Natural killer cell (primary cell): Measurements from ENCODE around the gene MIEF1. TPM values are rescaled to one million over a fixed set of nuclear protein-coding genes. Genes with fewer than 3 reads are reported as not detected.

ENCODE experiments used
- ATAC-seq, 3 donors: fragments of 150-1000 bp in 2 of 3; fragments of 200-7000 bp in 1 of 3; cut with Tn5 transposase; 1 replicate in 1 of 3; 2 replicates in 2 of 3; pipeline ENCODE4 v1.10.0; 2021; ENCODE audit warnings: mild to moderate bottlenecking in 2 of 3, moderate library complexity in 2 of 3
- DNase-seq, 2 donors: peaks; one replicate each; pipeline versions ENCODE4 v3.0.0 to v3.0.0-alpha.2; 2013 to 2021; ENCODE audit warnings: mixed read lengths in 1 of 2
- H3K27ac ChIP-seq: one replicate; pipeline ENCODE4 v1.5.1; 2013; ENCODE audit warnings: mild to moderate bottlenecking, low read length
- H3K27me3 ChIP-seq: one replicate; pipeline ENCODE4 v1.6.1; 2013; ENCODE audit warnings: low read length; ENCODE audit not compliant: control insufficient read depth, insufficient read depth
- H3K36me3 ChIP-seq: one replicate; pipeline ENCODE4 v1.6.1; 2013; ENCODE audit warnings: low read length; ENCODE audit not compliant: control insufficient read depth, insufficient read depth
- H3K4me1 ChIP-seq: one replicate; pipeline ENCODE4 v1.6.1; 2013; ENCODE audit warnings: low read length; ENCODE audit not compliant: control insufficient read depth, insufficient read depth
- H3K4me3 ChIP-seq: one replicate; pipeline ENCODE4 v1.5.1; 2013; ENCODE audit warnings: low read length
- H3K9me3 ChIP-seq: one replicate; pipeline ENCODE4 v1.6.1; 2013; ENCODE audit warnings: low read length; ENCODE audit not compliant: control insufficient read depth, insufficient read depth
- H3K27ac Mint-ChIP-seq, 2 donors: one replicate each; pipeline ENCODE4 v1.8.0; 2022; ENCODE audit warnings: mild to moderate bottlenecking in 2 of 2, mixed read lengths in 2 of 2, moderate library complexity in 1 of 2
- H3K27me3 Mint-ChIP-seq, 2 donors: one replicate each; pipeline ENCODE4 v1.8.0; 2022; ENCODE audit warnings: low read depth in 2 of 2, mixed read lengths in 2 of 2
- H3K36me3 Mint-ChIP-seq: one replicate; pipeline ENCODE4 v1.8.0; 2022; ENCODE audit warnings: mixed read lengths
- H3K4me1 Mint-ChIP-seq, 2 donors: one replicate each; pipeline ENCODE4 v1.8.0; 2022; ENCODE audit warnings: mixed read lengths in 2 of 2
- H3K4me3 Mint-ChIP-seq: one replicate; pipeline ENCODE4 v1.8.0; 2022; ENCODE audit warnings: mild to moderate bottlenecking, moderate library complexity, mixed read lengths
- H3K9me3 Mint-ChIP-seq, 2 donors: one replicate each; pipeline ENCODE4 v1.8.0; 2022; ENCODE audit warnings: mixed read lengths in 2 of 2
- CTCF ChIP-seq: fragments of 200-600 bp; IDR thresholded peaks from one replicate; pipeline ENCODE4 v1.8.0; 2022; ENCODE audit warnings: antibody characterized with exemption
- WGBS: methylation state at CpG from one replicate; pipeline ENCODE4 v1.1.7; 2013; ENCODE audit warnings: missing lambda C conversion rate; ENCODE audit not compliant: insufficient coverage; 5-methylcytosine and 5-hydroxymethylcytosine counted together
- intact Hi-C: fragments of 100-400 bp; cut with micrococcal nuclease; formaldehyde crosslinking; loops from one replicate; pipeline ENCODE4 v1.14.2; 2022
- total RNA-seq, 4 donors: library from RNA; stranded (reverse); fragments of 120-200 nt in 1 of 4; gene quantifications; one replicate each; pipeline versions ENCODE4 v1.2.3 to v1.2.4, GENCODE V29; 2013 to 2022

Gene MIEF1
- total RNA-seq, 3 donors from 2014 or later (not counting 1 experiment from before 2014, with no cell fraction given), result 16.1 to 27.6 (median 25.1) TPM

DNA sequence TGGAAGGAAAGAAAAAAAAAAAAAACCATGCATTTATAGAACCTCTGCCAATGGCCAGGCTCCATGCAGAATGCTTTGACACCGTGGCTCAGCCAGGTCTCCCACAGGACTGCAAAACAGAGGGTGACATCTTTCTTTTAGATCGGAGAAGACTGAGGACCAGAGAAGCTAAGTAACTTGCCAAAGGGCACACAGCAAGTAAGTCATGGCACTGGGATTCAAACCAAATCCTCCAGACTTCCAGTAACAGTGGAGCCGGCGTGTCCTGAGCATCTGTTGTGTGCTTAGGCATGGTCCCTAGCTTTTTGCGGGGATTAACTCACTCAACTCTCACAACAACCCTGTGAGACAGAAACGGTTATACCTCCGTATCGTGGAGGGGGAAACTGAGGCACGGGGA is 24.5 kb upstream of the MIEF1 start:
- no peaks in the 10 kb centered on the region for H3K9me3 ChIP-seq
- ATAC-seq (no peak), DNase-seq (no peak)
- H3K9me3 Mint-ChIP-seq, result no peaks in the 10 kb centered on the region
- H3K4me3 ChIP-seq, result no peak overlapping the region
- no peaks in the 10 kb centered on the region for H3K27me3 Mint-ChIP-seq
- no peaks in the 10 kb centered on the region for H3K36me3 Mint-ChIP-seq
- no peak overlapping the region for H3K27ac ChIP-seq
- no peaks in the 10 kb centered on the region for H3K4me1 Mint-ChIP-seq
- H3K27me3 ChIP-seq, result no peaks in the 10 kb centered on the region
- TF ChIP-seq CTCF, result no peak
- no peak overlapping the region for H3K4me3 Mint-ChIP-seq
- H3K27ac Mint-ChIP-seq, result no peak overlapping the region
- H3K4me1 ChIP-seq, result peaks cover 7% of the 10 kb centered on the region
- 91% methylated on average over 9 of the region's 9 CpGs for WGBS
- intact Hi-C loops, result no loop called here
- no peaks in the 10 kb centered on the region for H3K36me3 ChIP-seq

DNA sequence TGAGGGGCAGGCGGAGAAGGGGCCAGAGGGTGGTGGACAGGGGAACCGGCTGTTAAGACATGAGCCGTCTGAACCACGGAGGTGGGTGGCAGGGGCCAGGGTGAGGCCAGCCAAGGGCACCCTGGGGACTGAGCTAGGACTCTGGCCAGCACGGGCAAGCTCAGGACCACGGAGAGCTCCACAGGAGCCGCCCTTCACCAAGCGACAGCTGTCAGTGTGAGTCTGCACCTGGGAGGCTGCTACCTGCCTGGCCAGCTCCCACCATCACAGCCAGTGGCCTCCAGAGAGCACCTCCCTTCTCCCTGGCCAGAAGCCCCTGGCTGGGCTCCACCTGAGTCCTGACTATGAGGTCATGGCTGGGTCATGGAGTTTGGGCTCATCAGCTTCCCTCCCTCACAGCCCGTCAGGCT is 23.6 kb upstream of the MIEF1 start:
- Mint-ChIP-seq H3K27me3 (no peaks in the 10 kb centered on the region), H3K9me3 (no peaks in the 10 kb centered on the region), H3K27ac (no peak overlapping the region), H3K4me1 (no peaks in the 10 kb centered on the region), H3K4me3 (no peak overlapping the region), H3K36me3 (no peaks in the 10 kb centered on the region)
- intact Hi-C loops, result no loop called here
- no peaks in the 10 kb centered on the region for H3K27me3 ChIP-seq
- H3K36me3 ChIP-seq, result no peaks in the 10 kb centered on the region
- H3K9me3 ChIP-seq, result no peaks in the 10 kb centered on the region
- H3K4me3 ChIP-seq, result no peak overlapping the region
- DNase-seq (peak in 1 of 2 donors; percentile 42), ATAC-seq (no peak)
- no peak for TF ChIP-seq CTCF
- H3K27ac ChIP-seq, result no peak overlapping the region
- no peaks in the 10 kb centered on the region for H3K4me1 ChIP-seq
- WGBS, result 81% methylated on average over 8 of the region's 9 CpGs

- Mint-ChIP-seq H3K4me1 (no peaks in the 10 kb centered on the region), H3K27ac (no peak overlapping the region), H3K9me3 (no peaks in the 10 kb centered on the region), H3K36me3 (no peaks in the 10 kb centered on the region), H3K27me3 (no peaks in the 10 kb centered on the region), H3K4me3 (no peak overlapping the region)
- Histone ChIP-seq H3K4me3 (no peak overlapping the region), H3K4me1 (no peaks in the 10 kb centered on the region), H3K27ac (no peak overlapping the region), H3K27me3 (no peaks in the 10 kb centered on the region), H3K9me3 (no peaks in the 10 kb centered on the region), H3K36me3 (no peaks in the 10 kb centered on the region)
- ATAC-seq (no peak), DNase-seq (no peak)
- 86% methylated on average over 3 of the region's 3 CpGs for WGBS
- no peak for TF ChIP-seq CTCF
- intact Hi-C loops, result no loop called here
Measured at GRCh38 chr22:39479254-39479653, 22.8 kb upstream of the MIEF1 start.

GRCh38 chr22:39480557-39480956 is 21.5 kb upstream of the MIEF1 start:
- intact Hi-C loops, result no loop called here
- H3K9me3 ChIP-seq, result no peaks in the 10 kb centered on the region
- WGBS, result 87% methylated on average over 1 of the region's 1 CpG
- no peak for DNase-seq
- H3K4me3 Mint-ChIP-seq, result no peak overlapping the region
- H3K27ac Mint-ChIP-seq, result no peak overlapping the region
- no peaks in the 10 kb centered on the region for H3K27me3 ChIP-seq
- ATAC-seq, result no peak
- no peak for TF ChIP-seq CTCF
- no peaks in the 10 kb centered on the region for H3K36me3 Mint-ChIP-seq
- H3K4me1 Mint-ChIP-seq, result no peaks in the 10 kb centered on the region
- H3K27me3 Mint-ChIP-seq, result no peaks in the 10 kb centered on the region
- H3K27ac ChIP-seq, result no peak overlapping the region
- H3K36me3 ChIP-seq, result no peaks in the 10 kb centered on the region
- no peak overlapping the region for H3K4me3 ChIP-seq
- no peaks in the 10 kb centered on the region for H3K4me1 ChIP-seq
- H3K9me3 Mint-ChIP-seq, result no peaks in the 10 kb centered on the region
